Immature natural killer cell (primary cell): ENCODE data around the gene SMAD6. TPM values are rescaled to one million over a fixed set of nuclear protein-coding genes. Genes with fewer than 3 reads are reported as not detected.

Source experiments
- DNase-seq, 3 donors: peaks; one replicate each; pipeline ENCODE4 v3.0.0; 2022; ENCODE audit warnings: mixed read lengths in 1 of 3
- H3K27ac Mint-ChIP-seq, 6 donors: one replicate each; pipeline ENCODE4 v1.8.0; 2020; ENCODE audit warnings: mixed read lengths in 6 of 6, mild to moderate bottlenecking in 5 of 6, inconsistent platforms in 4 of 6, moderate library complexity in 3 of 6
- H3K27me3 Mint-ChIP-seq, 3 donors: one replicate each; pipeline ENCODE4 v1.8.0; 2020 to 2021; ENCODE audit warnings: low read depth in 3 of 3, mild to moderate bottlenecking in 3 of 3, mixed read lengths in 3 of 3, moderate library complexity in 3 of 3, inconsistent platforms in 1 of 3
- H3K36me3 Mint-ChIP-seq, 3 donors: one replicate each; pipeline ENCODE4 v1.8.0; 2020; ENCODE audit warnings: mixed read lengths in 3 of 3, inconsistent platforms in 2 of 3, mild to moderate bottlenecking in 2 of 3
- H3K4me1 Mint-ChIP-seq, 2 donors: one replicate each; pipeline ENCODE4 v1.8.0; 2020; ENCODE audit warnings: inconsistent platforms in 2 of 2, mild to moderate bottlenecking in 2 of 2, mixed read lengths in 2 of 2, moderate library complexity in 1 of 2
- H3K4me3 Mint-ChIP-seq, 5 donors: one replicate each; pipeline ENCODE4 v1.8.0; 2020; ENCODE audit warnings: mild to moderate bottlenecking in 5 of 5, mixed read lengths in 5 of 5, inconsistent platforms in 3 of 5, moderate library complexity in 3 of 5
- H3K9me3 Mint-ChIP-seq, 6 donors: one replicate each; pipeline ENCODE4 v1.8.0; 2020; ENCODE audit warnings: mild to moderate bottlenecking in 6 of 6, mixed read lengths in 6 of 6, inconsistent platforms in 4 of 6, moderate library complexity in 3 of 6
- polyA plus RNA-seq, 3 donors: library from polyadenylated mRNA; unstranded; fragments of 300-500 nt; fragmentation: Illumina TruSeq; gene quantifications; one replicate each; pipeline ENCODE4 v1.2.3, GENCODE V29; 2021

The SMAD6 gene
- polyA plus RNA-seq, 3 donors from 2014 or later: not detected

DNA sequence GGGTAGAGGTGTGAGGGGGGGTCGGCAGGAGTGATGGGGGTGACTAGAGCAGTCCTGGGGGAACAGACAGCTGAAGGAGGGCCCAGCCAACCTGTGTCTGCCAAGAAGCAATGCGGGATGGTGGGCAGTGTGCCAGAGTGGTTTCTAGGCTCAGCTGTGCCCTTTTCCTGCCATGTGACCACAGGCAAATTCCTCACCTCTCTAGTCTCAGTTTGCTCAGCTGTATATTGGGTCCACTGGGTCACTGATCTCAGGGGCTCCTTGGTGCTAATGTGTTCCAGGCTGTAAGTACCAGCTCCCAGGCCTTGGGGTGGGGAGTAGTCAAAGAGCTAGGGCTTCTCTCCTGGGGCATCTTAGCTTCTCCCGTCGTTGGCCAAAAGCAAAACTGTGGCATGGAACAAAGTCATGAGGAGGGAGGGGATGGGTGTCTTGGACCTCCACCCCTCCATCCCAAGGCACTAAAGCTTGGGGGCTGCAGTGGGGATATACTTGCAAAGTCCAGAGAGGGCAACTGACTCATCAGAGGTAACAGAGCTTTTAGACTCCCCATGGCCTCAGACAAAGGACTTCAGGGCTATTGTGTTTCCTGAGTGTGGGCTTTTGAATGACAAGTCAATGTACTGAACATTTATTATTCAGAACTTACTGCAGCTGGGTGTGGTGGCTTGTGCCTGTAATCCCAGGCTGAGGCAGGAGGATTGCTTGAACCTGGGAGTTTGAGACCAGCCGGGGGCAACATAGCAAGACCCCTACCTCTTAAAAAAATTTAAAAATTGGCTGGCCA, 20.9 kb downstream of the SMAD6 start:
- Mint-ChIP-seq H3K9me3 (no peaks in the 10 kb centered on the region), H3K27me3 (peaks cover 0 to 7% (median 3%) of the 10 kb centered on the region in 3 donors), H3K36me3 (no peaks in the 10 kb centered on the region), H3K27ac (no peak overlapping the region), H3K4me3 (no peak overlapping the region), H3K4me1 (no peaks in the 10 kb centered on the region)
- no peak for DNase-seq

DNA sequence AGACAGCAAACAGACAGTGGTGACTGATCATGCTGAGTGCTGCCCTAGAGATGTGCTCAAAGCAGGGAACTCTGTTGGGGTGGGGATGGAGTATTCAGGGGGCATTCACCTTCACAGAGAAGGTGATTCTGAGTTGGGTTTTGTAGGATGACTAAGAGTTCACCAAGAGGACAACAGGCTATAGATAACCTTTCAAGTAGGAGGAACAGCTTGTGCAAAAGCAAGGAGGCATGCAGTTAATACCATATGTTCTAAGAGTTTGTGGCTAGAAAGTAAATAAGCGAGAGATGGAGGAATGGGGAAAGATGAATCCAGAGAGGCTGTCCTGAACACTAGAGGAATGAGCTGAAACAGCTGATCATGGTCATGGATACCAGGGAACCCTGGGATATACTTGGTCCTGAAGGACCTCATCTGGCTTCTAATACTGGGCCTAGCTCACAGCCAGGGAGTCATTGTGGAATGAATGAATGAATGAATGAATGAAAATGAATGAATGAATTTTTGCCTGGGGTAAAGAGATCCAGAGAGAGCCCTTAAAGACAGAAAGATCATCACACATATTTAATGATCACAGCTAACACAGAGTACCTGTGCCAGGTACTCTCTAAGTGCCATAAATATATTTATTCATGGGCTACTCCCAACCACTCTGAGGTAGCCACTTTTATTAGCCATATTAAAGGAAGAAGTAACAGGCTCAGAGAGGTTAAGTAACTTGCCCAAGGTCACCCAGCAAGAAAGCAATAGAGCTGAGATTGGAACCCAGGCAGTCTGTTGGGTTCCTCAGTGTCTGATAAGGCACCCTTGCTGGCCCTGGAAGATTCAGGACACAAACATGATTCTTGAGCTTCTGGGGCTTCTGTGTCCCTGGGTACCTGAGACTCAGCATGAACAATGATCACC, 22.0 kb downstream of the SMAD6 start:
- Mint-ChIP-seq H3K27ac (no peak overlapping the region), H3K36me3 (no peaks in the 10 kb centered on the region), H3K27me3 (peaks cover 0 to 7% (median 0%) of the 10 kb centered on the region in 3 donors), H3K4me1 (no peaks in the 10 kb centered on the region), H3K4me3 (no peak overlapping the region), H3K9me3 (no peaks in the 10 kb centered on the region)
- no peak for DNase-seq

DNA sequence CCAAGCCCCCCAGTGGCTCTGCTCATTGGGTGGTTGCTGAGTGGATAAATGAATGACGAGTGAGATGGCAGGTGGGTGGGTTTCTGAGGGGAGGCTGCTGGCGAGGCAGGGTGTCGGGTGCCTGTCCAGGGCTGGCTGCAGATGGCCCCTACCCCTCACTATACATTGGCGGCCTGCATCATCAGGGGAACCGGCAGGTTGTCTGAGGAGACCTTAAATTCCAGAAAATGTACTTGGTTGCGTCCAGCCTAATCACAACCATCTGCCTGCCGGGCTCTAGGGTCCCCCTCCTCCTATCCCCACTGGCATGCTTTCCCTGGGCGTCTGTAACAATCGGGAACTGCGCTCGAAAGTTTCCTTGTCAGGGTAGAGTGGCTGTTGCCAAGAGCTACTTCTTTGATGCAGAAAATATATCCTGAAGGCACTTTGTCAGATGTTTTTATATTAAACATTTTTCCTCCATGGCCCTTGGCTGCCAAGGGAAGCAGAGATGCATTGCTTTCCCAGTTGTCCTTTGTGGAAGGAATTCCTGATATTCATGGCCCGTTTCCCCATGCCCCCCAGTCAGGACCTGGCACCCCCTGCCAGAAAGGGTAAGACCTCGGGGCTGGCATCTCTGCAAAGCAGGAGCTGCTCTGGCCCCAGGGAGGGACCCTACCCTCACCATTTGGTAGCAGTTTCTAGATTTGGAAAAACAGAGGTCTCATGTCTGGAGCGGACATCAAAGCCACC, 22.9 kb downstream of the SMAD6 start:
- no peak for DNase-seq
- Mint-ChIP-seq H3K9me3 (no peaks in the 10 kb centered on the region), H3K36me3 (no peaks in the 10 kb centered on the region), H3K4me1 (no peaks in the 10 kb centered on the region), H3K27ac (no peak overlapping the region), H3K27me3 (peaks cover 0 to 3% (median 0%) of the 10 kb centered on the region in 3 donors), H3K4me3 (no peak overlapping the region)

GRCh38 chr15:66725464-66725785, 23.4 kb downstream of the SMAD6 start:
- H3K4me3 Mint-ChIP-seq: no peak overlapping the region
- no peak for DNase-seq
- no peaks in the 10 kb centered on the region for H3K36me3 Mint-ChIP-seq
- no peak overlapping the region for H3K27ac Mint-ChIP-seq
- no peaks in the 10 kb centered on the region for H3K9me3 Mint-ChIP-seq
- no peaks in the 10 kb centered on the region for H3K4me1 Mint-ChIP-seq
- peaks cover 0 to 3% (median 0%) of the 10 kb centered on the region in 3 donors for H3K27me3 Mint-ChIP-seq

DNA sequence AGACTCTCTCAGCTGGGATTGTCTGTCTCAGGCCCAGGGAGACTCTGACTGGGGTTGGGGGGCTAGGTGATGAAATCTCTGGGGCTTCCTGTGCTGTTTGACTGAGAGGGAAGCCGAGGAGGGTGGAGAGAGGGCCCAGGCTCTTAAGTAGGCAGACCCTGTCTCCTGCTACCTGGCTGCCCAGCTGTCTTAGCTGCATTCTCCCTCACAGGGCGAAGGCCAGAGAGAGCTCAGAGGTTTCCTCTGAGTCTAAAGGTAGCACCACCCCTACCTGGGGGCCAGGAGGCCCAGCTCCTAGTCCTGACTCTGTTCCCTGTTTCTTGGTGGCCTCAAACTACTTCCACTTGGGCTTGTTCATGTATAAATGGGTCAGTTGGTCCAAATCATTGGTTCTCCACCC, 24.4 kb downstream of the SMAD6 start:
- H3K4me1 Mint-ChIP-seq: no peaks in the 10 kb centered on the region
- DNase-seq: no peak
- H3K36me3 Mint-ChIP-seq: no peaks in the 10 kb centered on the region
- no peak overlapping the region for H3K4me3 Mint-ChIP-seq
- H3K27ac Mint-ChIP-seq: no peak overlapping the region
- no peaks in the 10 kb centered on the region for H3K9me3 Mint-ChIP-seq
- peaks cover 0 to 2% (median 0%) of the 10 kb centered on the region in 3 donors for H3K27me3 Mint-ChIP-seq

DNA sequence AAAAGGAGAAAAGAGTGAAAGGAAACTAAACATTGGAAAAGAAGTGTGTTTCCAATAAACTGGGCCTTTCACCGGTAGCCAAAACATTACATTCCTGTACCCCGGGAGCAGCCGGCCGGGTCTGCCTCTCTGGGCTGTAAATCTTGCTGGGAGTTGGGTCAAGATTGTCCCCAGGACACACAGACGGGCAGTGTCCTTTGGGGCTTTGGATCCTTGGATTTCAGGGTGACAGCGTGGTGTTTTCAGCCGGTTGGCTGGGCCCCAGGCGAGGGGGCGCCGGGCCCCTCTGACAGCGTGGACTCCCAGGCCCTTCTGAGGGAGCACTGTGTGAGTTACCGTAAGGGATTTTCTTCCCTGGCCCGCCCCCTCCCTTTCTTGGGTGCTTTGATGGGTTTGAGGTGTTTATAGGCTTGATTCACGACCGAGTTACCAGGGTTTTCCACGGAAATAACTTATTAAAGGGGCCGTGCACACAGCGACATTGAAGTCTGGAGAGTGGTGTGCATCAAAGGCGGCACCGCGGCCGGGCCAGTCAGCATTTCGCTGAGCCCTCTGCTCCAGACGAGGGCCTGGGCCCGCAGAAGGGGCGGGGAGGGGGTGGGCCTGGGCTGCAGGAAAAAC, 27.4 kb downstream of the SMAD6 start:
- no peaks in the 10 kb centered on the region for H3K9me3 Mint-ChIP-seq
- peaks cover 0 to 6% (median 2%) of the 10 kb centered on the region in 3 donors for H3K27me3 Mint-ChIP-seq
- no peaks in the 10 kb centered on the region for H3K36me3 Mint-ChIP-seq
- H3K4me3 Mint-ChIP-seq: no peak overlapping the region
- H3K27ac Mint-ChIP-seq: no peak overlapping the region
- H3K4me1 Mint-ChIP-seq: no peaks in the 10 kb centered on the region
- DNase-seq: no peak

DNA sequence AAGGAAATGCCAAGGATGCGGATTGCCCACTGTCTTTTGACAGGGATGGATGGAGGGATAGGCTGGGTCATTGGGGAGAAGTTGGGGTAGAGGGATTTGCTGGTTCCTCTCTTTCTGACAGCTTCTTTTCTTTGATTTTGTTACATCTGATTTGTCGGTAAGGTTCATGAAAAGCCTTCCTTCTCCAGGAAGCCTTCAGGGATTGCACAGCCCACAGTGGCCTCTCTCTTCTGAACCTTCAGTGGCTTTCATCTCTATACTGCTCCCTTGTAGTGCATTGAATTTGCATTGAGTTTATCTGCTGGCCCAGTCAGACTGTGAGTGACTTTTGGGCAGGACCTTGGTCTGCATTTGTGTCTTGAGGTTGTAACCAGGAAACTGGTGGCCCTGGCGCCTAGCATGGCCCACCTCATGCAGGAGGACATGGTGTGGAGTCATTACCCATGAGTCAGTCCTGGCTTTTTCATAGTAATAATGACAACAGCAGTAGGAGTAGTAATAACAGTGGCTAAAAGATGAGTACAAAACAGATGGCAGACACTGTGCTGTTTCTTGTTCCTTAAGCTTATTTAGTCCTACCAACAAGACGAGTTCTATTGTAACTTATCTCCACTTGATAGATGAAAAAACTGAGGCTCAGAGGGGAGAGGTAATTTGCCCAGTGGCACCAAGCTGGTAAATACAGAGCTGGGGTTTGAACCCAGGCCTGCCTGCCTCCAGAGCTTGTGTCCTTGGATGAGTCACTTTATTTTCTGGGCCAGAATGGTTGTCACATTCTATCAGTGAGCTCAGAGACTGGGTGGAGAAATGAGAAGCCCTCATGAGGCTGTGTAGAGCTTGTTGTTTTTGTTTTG, 28.4 kb downstream of the SMAD6 start:
- no peak overlapping the region for H3K27ac Mint-ChIP-seq

DNA sequence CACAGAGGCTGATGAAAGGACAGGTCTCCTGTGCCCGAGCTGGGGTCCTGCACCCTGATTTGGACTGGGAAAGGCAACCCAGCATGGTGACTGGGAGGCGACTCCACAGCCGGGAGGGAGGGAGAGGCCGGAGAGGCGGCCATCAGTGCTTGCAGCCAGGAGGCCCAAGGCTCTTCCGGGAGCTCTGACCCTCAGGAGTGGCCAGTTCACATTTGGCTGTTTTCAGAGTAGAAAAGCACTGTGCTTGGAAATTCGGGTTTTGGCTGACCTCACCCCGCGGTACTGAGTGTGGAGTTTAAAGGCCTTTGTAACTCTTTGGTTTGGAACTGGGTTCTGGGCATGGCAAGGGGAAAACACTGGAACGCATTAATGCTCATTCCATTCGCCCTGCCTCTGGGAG, 31.9 kb downstream of the SMAD6 start:
- DNase-seq: no peak
- H3K27me3 Mint-ChIP-seq: peaks cover 1 to 8% (median 2%) of the 10 kb centered on the region in 3 donors
- no peak overlapping the region for H3K27ac Mint-ChIP-seq
- no peaks in the 10 kb centered on the region for H3K9me3 Mint-ChIP-seq
- no peak overlapping the region for H3K4me3 Mint-ChIP-seq
- H3K4me1 Mint-ChIP-seq: no peaks in the 10 kb centered on the region
- H3K36me3 Mint-ChIP-seq: no peaks in the 10 kb centered on the region

More for the DNA sequence above, 28.4 kb downstream of the SMAD6 start:
- Mint-ChIP-seq H3K27me3 (peaks cover 0 to 6% (median 2%) of the 10 kb centered on the region in 3 donors), H3K4me1 (no peaks in the 10 kb centered on the region), H3K36me3 (no peaks in the 10 kb centered on the region), H3K9me3 (no peaks in the 10 kb centered on the region), H3K4me3 (no peak overlapping the region)
- DNase-seq: no peak

DNA sequence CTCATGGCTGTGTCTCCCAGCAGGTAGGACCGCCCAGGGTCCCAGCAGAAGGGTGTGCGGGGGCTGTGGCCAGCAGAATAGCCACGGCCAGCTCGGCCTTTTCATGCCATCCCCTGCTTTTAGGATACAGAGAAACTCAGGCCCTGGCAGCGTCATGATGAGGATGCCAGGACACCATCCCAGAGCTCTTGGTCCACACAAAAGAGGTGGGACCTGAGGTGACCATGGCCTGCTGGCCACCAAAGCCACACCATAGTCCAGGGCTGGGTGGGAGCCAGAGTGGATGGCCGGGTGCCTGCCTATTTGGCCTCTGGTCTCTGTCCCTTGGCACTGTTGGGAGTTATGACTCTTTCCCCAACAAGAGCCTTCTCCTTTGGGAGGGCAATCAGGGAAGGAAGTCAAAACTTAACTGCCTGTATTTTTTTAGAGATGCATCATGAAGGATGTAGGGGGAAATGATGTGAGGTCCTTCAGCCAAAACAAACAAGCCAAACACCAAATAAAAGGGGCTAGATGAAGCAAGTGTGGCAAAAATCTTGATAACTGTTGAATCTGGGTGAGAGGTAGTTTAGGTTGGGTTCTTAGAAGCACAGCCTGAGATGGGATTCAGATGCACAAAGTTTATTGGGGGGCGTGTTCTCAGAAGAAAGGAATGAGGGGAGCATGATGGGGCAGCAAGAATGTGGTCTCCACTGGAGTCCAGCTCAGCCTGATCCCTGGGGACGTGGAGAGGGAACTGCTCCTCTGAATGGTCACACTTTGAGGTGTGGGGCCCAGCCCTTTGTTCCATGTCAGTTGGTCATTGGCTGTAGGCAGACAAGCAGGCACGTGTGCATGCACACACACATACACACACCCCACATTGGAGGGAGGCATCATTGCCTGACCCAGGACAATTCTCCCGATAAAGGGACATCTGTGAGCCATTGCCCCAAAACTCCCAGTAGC, 33.2 kb downstream of the SMAD6 start:
- no peak overlapping the region for H3K4me3 Mint-ChIP-seq
- H3K4me1 Mint-ChIP-seq: no peaks in the 10 kb centered on the region
- peaks cover 1 to 11% (median 2%) of the 10 kb centered on the region in 3 donors for H3K27me3 Mint-ChIP-seq
- DNase-seq: no peak
- H3K36me3 Mint-ChIP-seq: no peaks in the 10 kb centered on the region
- H3K9me3 Mint-ChIP-seq: no peaks in the 10 kb centered on the region
- H3K27ac Mint-ChIP-seq: no peak overlapping the region

DNA sequence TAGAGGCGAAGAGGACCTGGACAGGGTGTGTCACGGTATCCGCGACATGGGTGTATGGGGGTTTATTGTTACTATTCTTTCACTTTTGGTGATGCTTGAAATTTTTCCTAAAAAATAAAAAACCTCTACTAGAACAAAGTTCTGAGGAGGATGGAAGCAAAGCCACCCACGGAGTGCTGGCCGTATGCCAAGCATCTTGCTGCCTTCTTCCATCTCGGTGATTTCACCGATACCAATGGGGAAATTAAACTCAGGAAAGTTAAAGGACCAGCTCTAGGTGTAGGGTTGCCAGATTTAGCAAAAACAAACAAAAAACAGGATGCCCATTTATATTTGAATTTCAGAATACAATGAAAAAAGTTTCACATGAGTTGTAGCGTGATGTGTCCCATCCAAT, 33.9 kb downstream of the SMAD6 start:
- Mint-ChIP-seq H3K4me3 (no peak overlapping the region), H3K4me1 (no peaks in the 10 kb centered on the region), H3K9me3 (no peaks in the 10 kb centered on the region), H3K36me3 (no peaks in the 10 kb centered on the region), H3K27me3 (peaks cover 1 to 11% (median 2%) of the 10 kb centered on the region in 3 donors), H3K27ac (no peak overlapping the region)
- no peak for DNase-seq

- Mint-ChIP-seq H3K27me3 (peaks cover 1 to 11% (median 3%) of the 10 kb centered on the region in 3 donors), H3K4me3 (no peak overlapping the region), H3K27ac (no peak overlapping the region), H3K36me3 (no peaks in the 10 kb centered on the region), H3K4me1 (no peaks in the 10 kb centered on the region), H3K9me3 (no peaks in the 10 kb centered on the region)
- DNase-seq: no peak
Observed at GRCh38 chr15:66737243-66738010, 35.4 kb downstream of the SMAD6 start.
